Ishikawa (cell line): ENCODE results near the gene ZRANB3.

Source experiments
- MAX ChIP-seq: IDR thresholded peaks from 2 replicates; pipeline ENCODE4 v1.6.1; 2012
- RAD21 ChIP-seq: IDR thresholded peaks from 2 replicates; pipeline ENCODE4 v1.6.1; 2012; ENCODE audit warnings: low read depth
- REST ChIP-seq: IDR thresholded peaks from 2 replicates; pipeline ENCODE4 v1.6.1; 2012; ENCODE audit warnings: low read depth, mild to moderate bottlenecking
- TCF12 ChIP-seq: IDR thresholded peaks from 2 replicates; pipeline ENCODE4 v1.6.1; 2012; ENCODE audit warnings: low read depth
- TEAD4 ChIP-seq: IDR thresholded peaks from 2 replicates; pipeline ENCODE4 v1.6.1; 2012

- TF ChIP-seq MAX (no peak), TEAD4 (no peak), TCF12 (no peak), REST (no peak), RAD21 (no peak)
These were observed 15.4 kb upstream of the ZRANB3 start for GRCh38 chr2:135546436-135546835.
